Astrocyte (in vitro differentiated cells and primary cell): ENCODE measurements around the gene CD99L2.

Experiments used
- EZH2 ChIP-seq: IDR thresholded peaks from 2 replicates; pipeline ENCODE4 v1.6.1; 2012; ENCODE audit warnings: mild to moderate bottlenecking, low read length, inconsistent platforms; ENCODE audit not compliant: insufficient read depth
- TF ChIP-seq, protein P1 (sequence below): IDR thresholded peaks from 2 replicates; pipeline ENCODE4 v1.5.1; 2011; ENCODE audit warnings: low read depth, mild to moderate bottlenecking, inconsistent platforms, low read length, moderate library complexity; ENCODE audit not compliant: insufficient read depth

DNA sequence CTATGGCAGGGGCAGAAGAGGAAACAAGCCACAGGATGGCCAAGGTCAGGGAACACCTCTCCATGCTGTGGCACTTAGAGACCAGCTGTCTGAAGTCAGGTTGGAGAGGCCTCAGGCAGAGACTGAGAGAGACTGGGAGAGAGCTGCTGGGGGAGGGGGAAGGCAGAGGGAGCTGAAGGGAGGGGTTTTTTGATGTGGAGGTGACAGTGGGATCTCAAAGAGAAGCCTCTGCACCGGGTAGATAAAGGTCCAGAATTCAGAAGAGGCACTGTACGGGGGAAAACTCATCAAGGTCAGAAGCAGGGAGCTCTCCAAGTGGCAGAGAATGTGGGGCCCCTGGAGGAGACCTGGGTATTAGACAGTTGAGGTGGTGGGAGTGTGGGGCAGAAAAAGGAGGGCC is 43.1 kb upstream of the CD99L2 start:
- TF ChIP-seq, protein P1, sequence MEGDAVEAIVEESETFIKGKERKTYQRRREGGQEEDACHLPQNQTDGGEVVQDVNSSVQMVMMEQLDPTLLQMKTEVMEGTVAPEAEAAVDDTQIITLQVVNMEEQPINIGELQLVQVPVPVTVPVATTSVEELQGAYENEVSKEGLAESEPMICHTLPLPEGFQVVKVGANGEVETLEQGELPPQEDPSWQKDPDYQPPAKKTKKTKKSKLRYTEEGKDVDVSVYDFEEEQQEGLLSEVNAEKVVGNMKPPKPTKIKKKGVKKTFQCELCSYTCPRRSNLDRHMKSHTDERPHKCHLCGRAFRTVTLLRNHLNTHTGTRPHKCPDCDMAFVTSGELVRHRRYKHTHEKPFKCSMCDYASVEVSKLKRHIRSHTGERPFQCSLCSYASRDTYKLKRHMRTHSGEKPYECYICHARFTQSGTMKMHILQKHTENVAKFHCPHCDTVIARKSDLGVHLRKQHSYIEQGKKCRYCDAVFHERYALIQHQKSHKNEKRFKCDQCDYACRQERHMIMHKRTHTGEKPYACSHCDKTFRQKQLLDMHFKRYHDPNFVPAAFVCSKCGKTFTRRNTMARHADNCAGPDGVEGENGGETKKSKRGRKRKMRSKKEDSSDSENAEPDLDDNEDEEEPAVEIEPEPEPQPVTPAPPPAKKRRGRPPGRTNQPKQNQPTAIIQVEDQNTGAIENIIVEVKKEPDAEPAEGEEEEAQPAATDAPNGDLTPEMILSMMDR = no peak
- TF ChIP-seq EZH2 = no peak
